Panc1 (cell line): ENCODE measurements around the gene KISS1R. TPM values are rescaled to one million over a fixed set of nuclear protein-coding genes. Genes with fewer than 3 reads are reported as not detected.
A peak's percentile ranks its signal among the peaks of the same experiment; 100 is the strongest.

Source experiments
- ATAC-seq: fragments of 200-7000 bp; cut with Tn5 transposase; 2 replicates; pipeline ENCODE4 v1.9.1; 2020; ENCODE audit warnings: mild to moderate bottlenecking, moderate library complexity
- BruUV-seq: library from RNA; stranded (reverse); fragments of 400-500 nt; replicated peaks from 2 replicates; lab custom pipeline; 2021; lab: Mats Ljungman, UMichigan
- CTCF ChIA-PET: fragments of 300-600 bp; sonication (Branson Sonifier 250); formaldehyde crosslinking; loops from one replicate; lab custom pipeline; 2022; ENCODE audit warnings: antibody characterized with exemption; lab: Charles Lee
- POLR2A ChIA-PET: fragments of 300-600 bp; sonication (Branson Sonifier 250); formaldehyde crosslinking; loops from one replicate; lab custom pipeline; 2022; ENCODE audit warnings: antibody characterized with exemption; lab: Charles Lee
- DNase-seq: peaks from one replicate; pipeline ENCODE4 v3.0.0-alpha.2; 2010; ENCODE audit warnings: low read depth, low spot score
- H3K27ac ChIP-seq: 2 replicates; pipeline ENCODE4 v1.5.1; 2011; ENCODE audit warnings: mild to moderate bottlenecking, low read length, inconsistent platforms
- H3K27me3 ChIP-seq: fragments of 200-500 bp; sonication (Bioruptor generic); 2 replicates; pipeline ENCODE4 v1.6.0; 2014; ENCODE audit warnings: low read length, inconsistent platforms; ENCODE audit not compliant: control insufficient read depth, insufficient read depth
- H3K36me3 ChIP-seq: fragments of 200-500 bp; sonication (Bioruptor generic); 2 replicates; pipeline ENCODE4 v1.5.1; 2014; ENCODE audit warnings: inconsistent platforms, mild to moderate bottlenecking, low read length, moderate library complexity; ENCODE audit not compliant: control insufficient read depth, insufficient read depth
- H3K4me1 ChIP-seq: 2 replicates; pipeline ENCODE4 v1.5.1; 2011; ENCODE audit warnings: inconsistent platforms, mild to moderate bottlenecking, low read length, moderate library complexity; ENCODE audit not compliant: control insufficient read depth, insufficient read depth
- H3K4me3 ChIP-seq, 2 experiments: 2 replicates each; pipeline ENCODE4 v1.5.1; 2011 to 2012; ENCODE audit warnings: low read depth in 2 of 2, low read length in 2 of 2, mild to moderate bottlenecking in 2 of 2, inconsistent platforms in 1 of 2, moderate library complexity in 1 of 2
- H3K9me3 ChIP-seq: fragments of 200-500 bp; sonication (Bioruptor generic); 2 replicates; pipeline ENCODE4 v1.5.1; 2014; ENCODE audit warnings: low read depth, mild to moderate bottlenecking, inconsistent platforms, low read length, moderate library complexity; ENCODE audit not compliant: control insufficient read depth, insufficient read depth
- CTCF ChIP-seq: fragments of 450-650 bp; IDR thresholded peaks from 2 replicates; pipeline ENCODE4 v1.5.1; 2017; ENCODE audit warnings: mild to moderate bottlenecking
- POLR2AphosphoS5 ChIP-seq: IDR thresholded peaks from 2 replicates; pipeline ENCODE4 v1.6.1; 2012; ENCODE audit warnings: mild to moderate bottlenecking, low read depth, low read length, moderate library complexity
- REST ChIP-seq, 2 experiments: IDR thresholded peaks; 2 replicates each; pipeline ENCODE4 v1.6.1; 2011 to 2012; ENCODE audit warnings: low read depth in 2 of 2, control low read depth in 1 of 2, low read length in 1 of 2, mild to moderate bottlenecking in 1 of 2, moderate library complexity in 1 of 2; ENCODE audit not compliant: insufficient read depth in 1 of 2
- SIN3A ChIP-seq: IDR thresholded peaks from 2 replicates; pipeline ENCODE4 v1.6.1; 2012; ENCODE audit warnings: low read depth, mild to moderate bottlenecking, low read length, moderate library complexity, borderline replicate concordance; ENCODE audit not compliant: insufficient read depth
- TCF7L2 ChIP-seq: IDR thresholded peaks from 2 replicates; pipeline ENCODE4 v1.6.1; 2011; ENCODE audit warnings: mild to moderate bottlenecking, low read depth, low read length, inconsistent platforms
- in situ Hi-C: cut with HindIII; loops from 2 replicates; pipeline ENCODE4 v1.10.0; 2016; ENCODE audit warnings: low sequenced_read_pairs, low pct_unique_long_range_greater_than_20kb
- intact Hi-C: fragments of 100-400 bp; cut with micrococcal nuclease; formaldehyde crosslinking; loops from one replicate; pipeline ENCODE4 v1.10.0; 2022; ENCODE audit not compliant: unreplicated experiment
- total RNA-seq: library from RNA; stranded (reverse); gene quantifications from one replicate; pipeline ENCODE4 v1.2.1, GENCODE V29; 2021; ENCODE audit not compliant: unreplicated experiment

The KISS1R gene
- total RNA-seq, 1 experiment from 2014 or later, result 0.92 TPM

DNA sequence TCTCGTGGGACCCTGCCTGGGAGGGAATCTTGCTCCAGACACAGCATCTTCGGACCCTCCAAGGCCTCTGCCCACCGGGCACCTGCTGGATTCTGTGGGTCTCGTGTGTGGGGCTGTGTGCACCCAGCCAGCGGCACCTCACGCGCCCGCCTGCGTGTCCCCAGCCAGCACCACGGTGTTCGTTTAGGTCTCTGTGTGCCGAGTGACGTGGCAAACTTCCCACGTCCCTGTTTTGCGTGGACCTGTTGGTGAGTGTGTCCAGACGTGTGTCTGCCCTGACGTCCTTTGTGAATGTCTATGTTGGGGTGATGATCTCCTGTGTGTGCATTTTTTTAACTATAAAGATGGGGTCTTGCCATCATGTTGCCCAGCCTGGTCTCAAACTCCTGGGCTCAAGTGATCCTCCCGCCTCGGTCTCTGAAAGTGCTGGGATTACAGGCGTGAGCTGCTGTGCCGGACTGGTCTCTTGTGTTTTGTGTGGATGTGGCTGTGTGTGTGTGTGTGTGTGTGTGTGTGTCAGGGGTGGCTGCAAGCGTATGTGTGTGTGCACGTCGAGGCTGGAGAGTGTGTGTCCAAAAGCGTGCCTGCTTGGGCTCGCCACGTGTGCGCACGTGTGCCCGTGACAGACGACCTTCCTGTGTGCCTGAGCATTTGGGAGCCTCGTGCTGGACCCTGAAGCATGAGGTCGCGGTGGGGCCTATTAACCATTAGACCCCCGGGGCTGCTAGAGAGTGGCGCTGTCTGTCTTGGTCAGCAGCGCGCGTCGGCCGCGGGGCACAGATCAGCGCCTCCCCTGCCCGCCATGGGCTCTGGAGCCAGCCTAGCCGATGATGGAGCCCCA is 24.4 kb downstream of the KISS1R start:
- Histone ChIP-seq H3K9me3 (no peaks in the 10 kb centered on the region), H3K27ac (0 out of 2 replicates have a peak overlapping the region, but pooled peaks have one; percentile 26), H3K36me3 (no peaks in the 10 kb centered on the region), H3K4me3 (peak overlapping the region in 1 of 2 experiments; percentile 24; a peak in 2 of 4 replicates), H3K27me3 (no peaks in the 10 kb centered on the region), H3K4me1 (peaks cover 5% of the 10 kb centered on the region)
- ChIA-PET POLR2A (no interaction called here), CTCF (no interaction called here)
- in situ Hi-C loops, result no loop called here
- intact Hi-C loops, result no loop called here
- peak; percentile 9; the same call in 1 of the 2 replicates for ATAC-seq
- no peak for DNase-seq
- BruUV-seq, result no TSS peak
- TF ChIP-seq TCF7L2 (no peak), SIN3A (no peak), POLR2AphosphoS5 (no peak), CTCF (no peak)

GRCh38 chr19:942133-942645 is 25.1 kb downstream of the KISS1R start:
- ChIA-PET CTCF (no interaction called here), POLR2A (no interaction called here)
- Histone ChIP-seq H3K27me3 (no peaks in the 10 kb centered on the region), H3K4me1 (peaks cover 5% of the 10 kb centered on the region), H3K4me3 (no peak overlapping the region), H3K9me3 (no peaks in the 10 kb centered on the region), H3K27ac (no peak overlapping the region), H3K36me3 (no peaks in the 10 kb centered on the region)
- in situ Hi-C loops (no loop called here), intact Hi-C loops (no loop called here)
- TF ChIP-seq SIN3A (no peak), POLR2AphosphoS5 (no peak), TCF7L2 (no peak), REST (IDR thresholded peaks at IDR 0.05; ENCODE audit: insufficient read depth in 1 of 2, low read depth in 2 of 2, low read length in 1 of 2) (no peak), CTCF (no peak)
- BruUV-seq, result no TSS peak
- DNase-seq (no peak), ATAC-seq (no peak)
